ENCODE data around the gene SLC5A10.
"Not testable (repeated sequence)": the region's sequence is repeated elsewhere in the genome, so short reads cannot be mapped to it uniquely, and the experiment has no call there.

The SLC5A10 gene

DNA sequence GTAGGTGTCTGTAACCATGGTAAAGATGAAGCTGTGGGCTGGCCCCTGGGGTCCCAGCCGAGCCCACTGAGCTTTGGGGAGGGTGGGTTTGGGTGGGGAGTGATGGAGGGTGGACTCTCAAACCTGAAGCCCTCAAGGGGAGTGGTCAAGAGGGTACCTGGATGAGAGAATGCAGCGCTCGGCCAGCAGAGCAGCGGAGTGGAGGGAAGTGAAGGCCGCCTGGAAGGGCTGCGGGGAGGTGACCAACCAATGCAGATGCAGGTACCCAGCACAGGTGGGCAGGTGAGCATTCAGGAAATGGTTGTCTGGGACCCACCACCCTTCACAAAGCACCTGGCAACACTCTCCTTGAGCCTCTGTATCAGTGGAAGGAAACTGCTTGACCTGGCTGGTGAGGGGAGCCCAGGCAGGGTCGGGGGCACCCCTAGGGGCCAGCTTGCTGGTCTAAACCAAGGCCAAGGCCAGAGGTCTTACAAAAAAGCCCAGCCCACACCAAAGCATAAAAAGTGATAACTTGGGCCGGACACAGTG is 3.4 kb upstream of the SLC5A10 start:
- DNase-seq: no peak

DNA sequence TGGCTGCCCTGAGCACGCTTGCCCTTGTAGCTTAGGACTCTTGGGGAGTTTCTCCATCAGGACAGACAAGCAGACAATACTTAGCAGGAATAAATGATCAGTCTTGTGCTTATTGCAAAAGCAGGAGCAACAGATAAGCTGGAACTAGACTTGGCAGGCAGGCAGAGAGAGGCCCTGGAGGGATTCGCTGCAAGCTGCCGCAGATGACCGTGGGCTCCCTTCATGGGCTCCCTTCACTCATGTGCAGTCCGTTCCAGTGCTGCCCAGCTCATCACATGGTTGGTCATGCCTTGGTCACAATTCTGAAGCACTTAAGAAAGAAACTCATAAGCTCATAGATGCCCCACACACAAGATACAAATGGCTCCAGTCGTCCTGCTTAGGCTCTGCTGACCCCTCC is 2.4 kb upstream of the SLC5A10 start:
- DNase-seq: no peak

DNA sequence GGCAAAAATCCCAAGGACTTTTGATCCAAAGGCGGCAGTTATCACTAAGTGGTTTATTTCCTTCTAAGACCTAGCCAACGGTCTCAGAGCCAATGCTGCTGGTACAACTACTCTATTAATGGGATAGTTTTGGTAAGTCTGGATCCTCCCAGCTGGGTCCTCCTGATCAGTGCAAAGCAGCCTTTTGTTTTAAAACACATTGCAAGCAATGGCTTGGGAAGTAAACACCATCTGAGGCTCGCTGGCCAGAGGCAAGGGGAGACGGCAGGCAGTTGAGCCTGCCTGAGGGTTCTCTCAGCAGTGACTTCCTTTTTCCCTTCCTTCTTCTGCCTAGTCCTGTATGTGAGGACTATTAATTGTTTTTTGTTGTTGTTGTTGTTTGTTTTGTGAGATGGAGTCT is 1.6 kb upstream of the SLC5A10 start:
- no peak for DNase-seq

DNA sequence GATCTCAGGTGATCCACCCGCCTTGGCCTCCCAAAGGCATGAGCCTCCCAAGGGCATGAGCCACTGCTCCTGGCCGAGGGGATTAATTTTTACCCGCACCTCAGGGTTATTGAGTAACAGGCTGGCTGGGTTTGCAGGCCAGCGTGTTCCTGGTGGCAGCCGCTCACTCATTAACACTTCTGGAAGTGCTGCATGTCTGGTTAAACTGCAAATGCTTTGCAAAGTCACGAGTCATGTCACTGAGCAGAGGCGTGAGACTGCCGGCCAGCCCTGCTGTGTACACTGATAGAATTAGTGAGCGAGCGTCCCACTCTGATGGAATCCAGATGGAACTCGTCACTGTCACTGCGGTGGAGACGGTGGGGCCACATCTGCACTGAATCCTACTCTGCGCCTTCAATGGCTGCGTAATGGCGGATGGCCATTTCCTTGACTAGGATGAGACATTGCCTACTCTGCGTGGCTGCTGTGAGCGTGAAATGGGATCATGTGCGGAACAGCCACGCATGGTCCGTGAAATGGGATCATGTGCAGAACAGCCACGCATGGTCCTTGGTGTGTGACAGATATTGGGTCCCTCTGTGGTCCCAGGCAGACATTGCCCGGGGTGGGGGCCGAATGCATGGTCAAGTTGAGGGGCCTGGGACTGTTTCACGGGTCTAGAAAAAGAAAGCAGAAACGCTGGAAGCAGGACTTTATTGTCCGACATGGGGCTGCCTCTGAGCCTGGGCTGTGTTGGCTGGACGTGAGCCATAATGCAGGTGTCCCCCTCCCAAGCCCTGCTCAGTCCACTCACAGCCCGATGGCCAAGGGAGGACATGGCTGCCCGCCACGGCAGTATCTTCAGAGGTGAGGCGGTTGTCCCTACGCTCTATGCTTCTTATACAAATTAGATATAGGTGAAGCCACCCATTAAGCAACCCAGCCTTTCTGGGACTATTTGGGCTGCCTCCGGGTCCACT is 740 bp upstream of the SLC5A10 start:
- DNase-seq: no peak

DNA sequence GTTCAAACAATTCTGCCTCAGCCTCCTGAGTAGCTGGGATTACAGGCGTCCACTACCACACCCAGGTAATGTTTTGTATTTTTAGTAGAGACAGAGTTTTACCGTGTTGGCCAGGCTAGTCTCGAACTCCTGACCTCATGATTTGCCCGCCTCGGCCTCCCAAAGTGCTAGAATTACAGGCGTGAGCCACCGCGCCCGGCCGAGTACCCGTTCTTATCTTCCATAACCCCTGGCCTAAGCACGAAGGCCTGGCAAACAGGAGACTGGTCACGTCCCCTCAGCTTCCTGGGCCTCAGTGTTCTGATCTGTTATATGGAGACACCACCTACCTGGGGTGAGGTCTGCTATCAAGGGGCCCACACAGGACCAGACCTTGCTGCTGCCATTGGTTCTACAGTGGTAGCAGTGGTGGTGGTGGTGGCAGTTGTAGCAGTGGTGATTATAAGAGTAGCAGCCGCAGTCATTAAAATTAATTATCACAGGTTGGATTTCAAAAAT is 1.3 kb downstream of the SLC5A10 start:
- no peak for DNase-seq

DNA sequence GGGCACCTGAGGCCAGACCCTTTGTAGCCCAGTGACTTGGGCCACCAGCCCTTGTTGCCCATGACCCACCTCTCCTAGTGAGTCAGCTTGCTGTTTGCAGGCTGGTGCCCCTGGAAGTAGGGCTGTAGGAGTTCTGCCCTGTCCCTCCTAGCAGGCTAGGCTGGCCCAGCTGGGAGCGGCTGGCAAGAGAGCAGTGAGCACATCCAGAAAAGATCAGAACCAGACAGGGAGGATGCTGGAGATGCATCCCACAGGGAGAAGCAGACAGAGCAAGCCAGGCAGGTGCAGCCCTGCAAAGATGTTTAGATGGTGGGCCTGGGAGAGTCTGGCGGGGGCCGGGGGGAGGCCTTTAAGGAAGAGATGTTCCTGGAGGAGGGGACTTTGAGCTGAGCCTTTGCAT is 2.4 kb downstream of the SLC5A10 start:
- no peak for DNase-seq

DNA sequence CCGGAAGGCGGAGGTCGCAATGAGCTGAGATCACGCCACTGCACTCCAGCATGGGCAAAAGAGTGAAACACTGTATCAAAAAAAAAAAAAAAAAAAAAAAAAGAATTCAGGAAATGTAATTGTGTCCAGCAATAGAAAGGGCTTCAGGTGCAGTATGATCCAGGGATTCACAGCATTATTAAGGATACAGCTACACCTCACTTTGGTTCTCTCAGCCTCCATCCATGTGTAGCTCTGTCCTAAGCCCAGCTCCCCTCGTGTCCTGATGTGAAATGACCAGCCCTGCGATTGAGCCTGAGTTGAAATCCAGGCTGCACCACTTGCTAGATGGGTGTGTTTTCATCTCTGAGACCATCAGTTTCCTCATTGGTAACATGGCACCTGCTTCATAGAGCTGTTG is 3.0 kb downstream of the SLC5A10 start:
- no peak for DNase-seq

DNA sequence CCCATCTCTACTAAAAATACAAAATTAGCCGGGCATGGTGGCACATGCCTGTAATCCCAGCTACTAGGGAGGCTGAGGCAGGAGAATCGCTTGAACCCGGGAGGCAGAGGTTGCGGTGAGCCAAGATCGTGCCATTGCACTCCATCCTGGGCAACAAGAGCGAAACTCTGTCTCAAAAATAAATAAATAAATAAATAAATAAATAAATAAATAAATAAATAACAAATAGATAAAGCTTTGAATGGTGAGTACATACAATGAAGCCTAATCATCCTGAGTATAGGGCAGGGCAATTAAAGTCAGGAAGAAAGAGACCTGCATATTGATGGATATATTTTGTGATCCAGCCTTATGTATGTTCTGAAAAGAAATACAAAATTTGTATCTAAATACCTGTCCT is 4.1 kb downstream of the SLC5A10 start:
- not testable (repeated sequence) for DNase-seq

DNA sequence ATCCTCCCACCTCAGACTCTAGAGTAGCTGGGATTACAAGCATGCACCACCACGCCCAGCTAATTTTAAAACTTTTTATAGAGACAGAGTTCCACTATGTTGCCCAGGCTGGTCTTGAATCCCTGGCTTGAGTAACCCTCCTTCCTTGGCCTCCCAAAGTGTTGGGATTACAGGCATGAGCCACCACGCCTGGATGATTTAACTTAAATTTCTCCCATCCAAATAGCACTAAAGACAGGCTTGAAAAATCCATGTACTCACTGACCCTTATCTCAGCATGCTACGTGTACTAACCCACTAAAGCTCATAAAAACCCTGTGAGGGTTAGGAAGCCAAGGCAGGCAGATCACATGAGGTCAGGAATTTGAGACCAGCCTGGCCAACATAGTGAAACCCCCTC is 4.6 kb downstream of the SLC5A10 start:
- DNase-seq: no peak

DNA sequence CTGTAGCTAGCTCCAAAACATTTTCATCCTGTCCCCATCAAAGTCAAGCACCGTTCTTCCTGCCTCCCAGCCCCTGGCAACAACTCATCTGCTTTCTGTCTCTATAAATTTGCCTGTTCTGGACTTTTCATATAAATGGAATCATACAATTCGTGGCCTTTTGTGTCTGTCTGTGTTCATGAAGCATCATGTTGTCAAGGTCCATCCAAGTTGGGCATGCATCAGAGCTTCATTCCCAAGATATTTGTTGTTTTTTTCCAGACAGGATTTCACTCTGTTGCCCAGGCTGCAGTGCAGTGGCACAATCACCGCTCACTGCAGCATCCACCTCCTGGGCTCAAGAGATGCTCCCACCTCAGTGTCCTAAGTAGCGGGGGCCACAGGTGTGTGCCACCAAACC is 5.9 kb downstream of the SLC5A10 start:
- DNase-seq: no peak

DNA sequence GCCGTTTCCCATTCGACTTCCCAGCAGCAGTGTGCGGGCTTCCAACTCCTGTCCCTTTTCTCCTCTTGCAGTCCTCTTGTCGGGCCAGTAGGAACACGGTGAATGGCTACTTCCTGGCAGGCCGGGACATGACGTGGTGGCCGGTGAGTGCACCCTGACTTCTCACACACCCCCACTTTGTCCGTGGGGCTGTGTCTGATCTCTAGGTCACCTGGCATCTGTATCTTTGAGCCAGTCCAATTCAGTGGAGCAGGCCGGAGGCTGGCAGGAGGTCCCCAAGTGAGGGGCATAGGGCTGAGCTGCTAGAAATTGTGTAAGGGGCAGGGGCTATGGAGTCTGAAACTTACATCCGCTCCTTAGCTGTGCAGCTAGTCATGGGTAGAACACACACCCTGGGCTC is 6.6 kb downstream of the SLC5A10 start:
- no peak for DNase-seq

DNA sequence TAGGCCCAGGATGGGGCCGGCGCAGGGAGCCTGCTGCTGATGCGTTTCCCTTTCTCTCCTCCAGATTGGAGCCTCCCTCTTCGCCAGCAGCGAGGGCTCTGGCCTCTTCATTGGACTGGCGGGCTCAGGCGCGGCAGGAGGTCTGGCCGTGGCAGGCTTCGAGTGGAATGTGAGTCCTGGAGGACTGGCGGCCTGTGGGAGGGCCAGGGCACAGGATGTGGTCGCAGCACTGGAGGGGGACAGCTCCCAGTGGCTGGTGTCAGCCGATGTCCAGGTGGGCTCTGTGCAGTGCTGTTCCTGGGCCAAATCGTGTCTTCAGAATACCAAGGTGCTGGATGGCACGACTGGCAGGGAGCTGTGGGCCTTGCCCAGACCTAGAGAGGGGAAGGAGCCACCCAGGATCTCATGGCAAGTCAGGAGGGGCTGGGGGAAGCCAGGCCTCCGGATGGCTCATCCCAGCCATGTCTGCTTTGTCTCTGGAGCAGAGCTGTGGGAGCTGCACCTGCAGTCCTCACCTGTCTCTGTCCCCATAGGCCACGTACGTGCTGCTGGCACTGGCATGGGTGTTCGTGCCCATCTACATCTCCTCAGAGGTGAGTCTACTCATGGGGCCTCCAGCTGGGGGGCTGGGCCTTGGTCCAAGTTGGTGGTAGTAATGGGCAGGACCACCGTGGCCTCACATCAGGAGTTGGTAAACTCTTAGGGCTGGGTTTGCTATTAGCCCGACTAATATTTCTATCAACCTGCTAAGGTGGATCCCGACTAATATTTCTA is 7.3 kb downstream of the SLC5A10 start:
- DNase-seq: no peak

DNA sequence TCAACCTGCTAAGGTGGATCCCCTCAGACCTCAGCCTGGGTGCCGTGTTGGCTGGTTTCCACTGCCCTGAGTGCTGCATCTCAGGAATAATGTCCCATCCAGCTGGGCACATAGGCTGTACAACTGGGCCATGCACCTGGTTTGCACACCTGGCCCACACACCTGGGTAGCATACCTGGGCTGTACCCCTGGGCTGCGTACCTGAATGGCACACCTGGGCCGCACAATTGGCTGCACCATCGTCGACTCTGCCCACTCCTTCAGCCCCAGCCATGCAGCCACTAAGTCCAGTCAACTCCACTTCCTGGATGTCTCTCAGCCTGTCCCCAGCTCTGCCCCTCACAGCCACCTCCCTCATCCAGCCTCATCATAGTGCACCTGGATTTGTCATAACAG is 7.9 kb downstream of the SLC5A10 start:
- DNase-seq: no peak

DNA sequence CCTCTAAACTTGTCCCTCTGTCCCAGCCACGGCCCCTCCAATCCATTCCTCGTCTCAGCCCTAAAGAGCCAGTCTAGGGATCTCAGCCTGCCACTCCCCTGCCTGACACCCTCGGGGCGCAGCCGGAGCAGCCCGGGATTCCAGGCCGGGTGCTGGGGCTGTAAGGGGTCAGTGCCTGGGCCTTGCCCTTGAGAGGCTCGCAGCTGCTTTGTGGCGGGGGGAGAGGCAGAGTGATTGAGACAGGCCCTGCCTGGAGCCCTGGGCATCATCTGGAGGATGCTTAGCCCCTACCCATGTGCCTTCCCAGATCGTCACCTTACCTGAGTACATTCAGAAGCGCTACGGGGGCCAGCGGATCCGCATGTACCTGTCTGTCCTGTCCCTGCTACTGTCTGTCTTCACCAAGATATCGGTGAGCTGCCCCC is 8.3 kb downstream of the SLC5A10 start:
- DNase-seq: no peak

DNA sequence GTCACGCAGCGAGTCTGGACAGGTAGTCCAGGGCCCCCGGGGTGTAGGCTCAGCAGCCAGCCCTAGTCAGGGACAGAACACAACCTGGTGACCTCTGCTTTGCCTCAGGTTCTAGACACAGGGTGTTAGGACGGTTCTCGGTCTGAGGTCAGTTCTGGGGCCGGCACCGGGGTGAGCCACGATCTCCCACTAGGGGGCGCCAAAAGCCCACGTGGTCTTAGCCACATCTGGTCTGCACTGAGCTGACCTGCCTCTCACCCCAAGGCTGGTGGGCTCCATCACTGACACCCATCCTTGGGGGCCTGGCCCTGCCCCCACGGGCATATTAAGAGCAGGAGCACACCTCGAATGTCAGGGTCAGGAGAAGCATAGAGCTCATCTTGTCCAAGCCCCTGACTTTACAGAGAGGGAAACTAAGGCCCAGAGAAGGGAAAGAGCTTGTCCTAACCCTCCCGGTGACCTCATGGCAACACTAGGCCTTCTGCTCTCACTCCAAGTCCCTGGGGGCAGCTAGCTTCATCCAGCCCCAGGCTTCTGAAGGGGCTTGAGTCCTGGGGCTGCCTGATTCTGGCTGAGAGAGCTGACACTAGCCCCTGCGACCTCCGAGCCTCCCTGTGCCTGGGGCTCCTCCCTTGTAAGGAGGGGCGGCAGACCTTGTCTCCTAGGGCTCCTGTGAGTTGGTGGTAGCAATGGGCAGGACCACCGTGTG is 9.0 kb downstream of the SLC5A10 start:
- DNase-seq: no peak

DNA sequence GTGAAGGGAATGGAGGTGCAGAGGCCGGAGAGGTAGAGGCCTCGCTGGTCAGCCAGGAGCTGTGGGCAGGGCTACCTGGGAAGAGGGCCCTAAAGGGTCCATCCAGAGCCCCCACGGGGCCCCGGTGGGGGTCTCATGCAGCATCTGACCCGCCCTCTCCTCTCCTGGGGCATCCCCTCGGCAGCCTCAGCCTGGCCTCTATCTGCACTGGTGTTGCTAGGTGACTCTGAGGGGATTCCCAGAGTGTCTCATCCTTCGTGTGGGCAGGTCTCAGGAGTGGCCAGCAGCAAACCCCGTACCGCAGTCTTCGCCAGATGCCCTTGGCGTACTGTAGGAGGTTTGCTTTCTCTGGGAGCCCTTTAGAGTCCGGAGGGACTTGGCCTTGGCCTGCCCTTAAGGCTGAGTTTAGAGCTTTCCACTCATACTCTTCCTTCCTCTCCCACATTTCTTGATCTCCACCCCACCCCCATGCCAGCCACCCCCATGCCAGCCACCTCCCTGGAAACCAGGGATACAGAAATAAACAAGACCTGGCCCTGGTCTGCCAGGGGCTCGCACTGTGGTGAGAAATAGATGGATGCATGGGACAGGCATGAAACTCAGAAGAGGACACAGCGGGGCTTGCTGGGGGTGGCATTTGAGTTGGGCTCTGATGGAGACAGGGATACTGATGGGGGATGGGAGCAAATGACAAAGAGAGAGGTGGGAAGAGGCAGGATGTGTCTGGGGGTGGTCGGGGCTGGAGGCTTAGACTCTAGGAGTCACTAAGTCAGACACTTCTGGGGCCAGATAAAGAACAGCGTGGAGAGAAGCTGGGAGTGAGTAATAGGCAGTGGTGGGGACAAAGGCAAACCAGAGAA is 9.9 kb downstream of the SLC5A10 start:
- no peak for DNase-seq

DNA sequence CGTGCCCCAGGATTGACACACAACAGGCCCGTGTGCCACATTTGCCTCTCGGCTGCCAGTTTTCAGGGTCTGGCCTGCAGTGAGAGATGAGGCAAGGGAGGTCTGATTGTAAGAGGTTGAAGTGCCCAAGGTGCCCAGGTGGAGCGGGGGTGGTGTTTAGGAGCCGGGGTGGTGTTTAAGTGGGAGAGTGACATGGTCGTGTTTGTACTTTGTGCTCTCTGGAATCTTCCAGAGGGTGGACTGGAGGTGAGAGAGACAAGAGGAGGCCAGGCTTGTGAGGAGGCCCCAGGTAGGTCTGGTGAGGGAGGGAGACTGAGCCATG is 10.5 kb downstream of the SLC5A10 start:
- DNase-seq: no peak

DNA sequence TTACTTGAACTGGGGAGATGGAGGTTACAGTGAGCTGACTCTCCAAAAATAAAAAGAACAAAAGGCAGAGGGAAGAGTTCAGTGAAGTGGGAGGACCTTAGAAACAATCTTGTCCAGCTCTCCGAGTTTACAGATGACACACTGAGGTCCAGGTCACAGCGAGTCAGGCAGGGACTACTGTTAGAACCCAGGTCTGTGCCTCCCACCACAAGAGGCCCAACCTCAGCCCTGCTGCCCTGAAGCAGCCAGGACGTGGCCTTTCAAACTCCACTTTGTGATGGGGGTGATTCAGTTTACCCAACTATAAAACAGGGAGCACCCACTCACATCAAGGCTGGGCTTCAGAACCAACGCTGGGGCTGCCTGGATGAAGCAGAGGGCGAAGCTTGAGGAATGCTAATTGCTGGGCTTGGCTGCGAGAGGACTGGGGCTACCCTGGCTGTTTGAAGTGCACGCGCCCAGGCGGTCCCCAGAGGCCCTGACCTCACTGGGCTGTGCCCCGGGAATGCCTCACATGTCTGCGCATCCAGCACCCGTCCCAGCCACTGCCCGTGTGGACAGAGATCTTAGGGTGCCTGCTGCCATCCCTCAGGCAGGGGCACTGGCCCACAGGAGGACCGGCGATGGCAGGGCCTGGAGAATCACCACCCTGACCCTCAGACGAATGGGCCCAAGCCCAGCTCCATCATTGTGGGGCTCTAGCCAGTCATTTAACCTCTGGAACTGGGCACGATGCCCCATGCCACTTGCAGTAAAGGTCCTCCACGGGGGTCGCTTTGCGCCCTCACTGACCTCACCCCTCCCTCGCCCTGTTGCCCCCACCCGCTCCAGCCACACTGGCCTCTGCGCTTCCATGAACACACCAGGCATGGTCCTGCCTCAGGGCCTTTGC is 11.4 kb downstream of the SLC5A10 start:
- DNase-seq: no peak

DNA sequence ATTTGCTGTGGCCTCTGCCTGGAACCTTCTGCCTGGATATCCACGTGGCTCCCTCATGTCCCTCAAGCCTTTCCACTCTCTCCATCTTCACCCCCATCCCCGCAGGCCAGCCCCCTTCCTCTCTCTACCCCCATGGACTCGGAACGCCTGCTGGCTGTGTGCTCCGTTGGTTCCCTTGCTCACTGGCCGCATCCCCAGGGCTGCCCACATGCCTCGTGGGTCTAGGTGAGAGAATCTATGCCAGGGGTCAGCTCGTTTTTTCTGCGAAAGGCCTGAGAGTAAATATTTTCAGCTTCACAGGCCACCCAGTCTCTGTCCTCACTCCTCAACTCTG is 12.0 kb downstream of the SLC5A10 start:
- no peak for DNase-seq

DNA sequence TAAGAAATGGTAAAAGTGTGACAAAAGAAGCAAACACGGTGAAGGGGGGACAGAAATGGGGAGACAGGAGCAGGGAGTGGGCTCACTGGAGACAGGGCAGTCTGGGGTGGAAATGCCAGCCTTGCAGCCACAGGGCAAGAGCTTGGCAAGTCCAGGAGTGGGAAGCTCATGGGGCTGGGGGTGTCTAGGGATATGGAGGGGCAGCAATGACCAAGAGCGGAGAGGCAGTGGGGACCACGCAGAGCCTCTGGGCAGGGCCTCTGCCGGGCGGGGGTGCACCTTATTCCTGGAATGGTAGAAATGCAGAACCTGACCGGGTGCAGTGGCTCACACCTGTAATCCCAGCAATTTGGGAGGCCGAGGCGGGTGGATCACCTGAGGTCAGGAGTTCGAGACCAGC is 12.6 kb downstream of the SLC5A10 start:
- DNase-seq: no peak

DNA sequence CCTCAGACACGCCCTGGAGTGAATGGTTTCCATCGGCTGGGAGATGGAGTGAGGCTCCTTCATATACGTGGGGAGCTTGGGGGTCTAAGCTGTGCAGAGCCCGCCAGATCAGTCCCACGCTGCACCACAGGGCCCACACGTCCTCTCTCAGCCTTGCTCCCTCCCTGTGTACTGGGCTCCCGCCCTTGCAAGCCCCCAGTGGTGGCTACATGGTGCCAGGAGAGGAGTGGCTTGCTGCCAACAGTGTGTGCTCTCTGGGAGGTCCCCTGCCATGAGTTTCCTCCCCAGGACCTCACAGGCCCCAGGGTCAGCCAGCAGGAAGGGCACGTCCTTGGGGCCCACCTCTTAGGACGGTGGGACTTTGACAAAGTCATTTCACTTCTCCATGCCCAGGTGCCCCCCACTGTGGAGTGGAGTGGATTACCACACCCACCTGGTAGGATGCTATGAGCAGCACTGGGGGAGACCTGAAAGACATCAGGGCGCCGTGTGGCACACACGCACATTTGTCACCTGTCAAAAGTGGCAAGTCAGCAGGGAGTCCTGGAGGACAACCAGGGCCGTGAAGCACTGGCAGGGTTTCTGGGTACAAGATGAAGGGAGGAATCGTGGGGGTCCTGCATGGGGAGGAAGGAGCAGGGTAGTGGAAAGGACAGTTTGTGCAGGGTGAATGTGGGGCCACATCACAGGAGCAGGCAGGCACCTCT is 13.7 kb downstream of the SLC5A10 start:
- DNase-seq: no peak

Measured in cerebellar nuclear complex (tissue), 1 donor.